GM21515 (cell line): Measurements from ENCODE around the gene ITPR1.

Source experiments
- ATAC-seq: cut with Tn5 transposase; IDR thresholded peaks from one replicate; pipeline ENCODE4 v1.9.1; 2021; ENCODE audit not compliant: unreplicated experiment

ITPR1 gene

GRCh38 chr3:4838621-4839022, 345.5 kb downstream of the ITPR1 start:
- ATAC-seq = peak; percentile 43

- no peak for ATAC-seq
Measured at GRCh38 chr3:4839278-4839677, 346.1 kb downstream of the ITPR1 start.

GRCh38 chr3:4841225-4841624, 348.1 kb downstream of the ITPR1 start:
- no peak for ATAC-seq

- ATAC-seq = no peak
Measured at GRCh38 chr3:4841776-4842440, 348.8 kb downstream of the ITPR1 start.

- ATAC-seq = no peak
Measured at GRCh38 chr3:4843619-4844018, 350.5 kb downstream of the ITPR1 start.

GRCh38 chr3:4845882-4846281, 352.7 kb downstream of the ITPR1 start:
- ATAC-seq = peak; percentile 69

GRCh38 chr3:4846543-4846942, 353.4 kb downstream of the ITPR1 start:
- ATAC-seq = no peak

- no peak for ATAC-seq
Measured at GRCh38 chr3:4848176-4848825, 355.2 kb downstream of the ITPR1 start.

- ATAC-seq = no peak
Measured at GRCh38 chr3:4849136-4849535, 356.0 kb downstream of the ITPR1 start.

GRCh38 chr3:4849739-4850138, 356.6 kb downstream of the ITPR1 start:
- no peak for ATAC-seq

- peak; percentile 40 for ATAC-seq
Measured at GRCh38 chr3:4850211-4850927, 357.2 kb downstream of the ITPR1 start.

- ATAC-seq = peak; percentile 52
Measured at GRCh38 chr3:4850928-4851265, 357.7 kb downstream of the ITPR1 start.

GRCh38 chr3:4852780-4853748, 359.9 kb downstream of the ITPR1 start:
- no peak for ATAC-seq

GRCh38 chr3:4853749-4854140, 360.6 kb downstream of the ITPR1 start:
- no peak for ATAC-seq

GRCh38 chr3:4855676-4856075, 362.5 kb downstream of the ITPR1 start:
- no peak for ATAC-seq

- no peak for ATAC-seq
Measured at GRCh38 chr3:4856136-4856535, 363.0 kb downstream of the ITPR1 start.

GRCh38 chr3:4856564-4856963, 363.4 kb downstream of the ITPR1 start:
- no peak for ATAC-seq

- no peak for ATAC-seq
Measured at GRCh38 chr3:4856986-4857385, 363.8 kb downstream of the ITPR1 start.

GRCh38 chr3:4859788-4860187, 366.6 kb downstream of the ITPR1 start:
- no peak for ATAC-seq

- no peak for ATAC-seq
Measured at GRCh38 chr3:4862973-4863372, 369.8 kb downstream of the ITPR1 start.

GRCh38 chr3:4864503-4864902, 371.4 kb downstream of the ITPR1 start:
- no peak for ATAC-seq
